Stimulated activated CD8-positive, alpha-beta memory T cell treated with anti-CD3 and anti-CD28 coated beads, Interleukin-7, amount 100 ng/mL, for 24 hours (primary cell): Measurements from ENCODE around the gene DYNC2H1.
"Not testable (repeated sequence)": the region's sequence is repeated elsewhere in the genome, so short reads cannot be mapped to it uniquely, and the experiment has no call there.

Experiments
- DNase-seq: peaks from one replicate; pipeline ENCODE4 v3.0.0-alpha.2; 2020; ENCODE audit warnings: low read depth

DYNC2H1 gene

DNA sequence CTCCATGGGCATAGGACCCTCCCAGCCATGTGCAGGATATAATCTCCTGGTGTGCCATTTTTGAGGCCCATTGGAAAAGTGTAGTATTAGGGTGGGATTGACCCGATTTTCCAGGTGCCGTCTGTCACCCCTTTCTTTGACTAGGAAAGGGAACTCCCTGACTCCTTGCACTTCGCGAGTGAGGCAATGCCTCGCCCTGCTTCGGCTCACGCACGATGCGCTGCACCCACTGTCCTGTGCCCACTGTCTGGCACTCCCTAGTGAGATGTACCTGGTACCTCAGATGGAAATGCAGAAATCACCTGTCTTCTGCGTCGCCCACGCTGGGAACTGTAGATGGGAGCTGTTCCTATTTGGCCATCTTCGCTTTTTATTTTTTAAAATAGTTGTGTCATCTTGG is 32.8 kb downstream of the DYNC2H1 start:
- not testable (repeated sequence) for DNase-seq

DNA sequence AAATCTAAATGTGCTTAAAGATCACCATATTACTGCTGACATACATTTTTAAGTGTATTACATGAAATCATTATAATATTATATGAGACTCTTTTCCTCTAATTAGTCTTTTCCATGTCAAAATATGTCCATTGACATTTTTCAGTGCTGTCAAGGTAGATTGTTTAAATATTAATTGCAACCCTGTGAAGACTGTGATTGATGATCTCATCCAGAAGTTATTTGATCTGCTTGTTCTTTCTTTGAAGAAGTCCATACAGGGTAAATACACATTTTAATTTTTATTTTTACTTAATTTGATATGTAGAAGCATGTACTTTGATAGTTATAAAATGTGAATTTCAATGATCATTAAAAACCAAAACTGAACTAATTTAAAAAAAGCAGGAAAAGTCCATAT is 38.4 kb downstream of the DYNC2H1 start:
- DNase-seq = no peak

- DNase-seq = no peak
Measured at GRCh38 chr11:103157542-103157941, 48.3 kb downstream of the DYNC2H1 start.

DNA sequence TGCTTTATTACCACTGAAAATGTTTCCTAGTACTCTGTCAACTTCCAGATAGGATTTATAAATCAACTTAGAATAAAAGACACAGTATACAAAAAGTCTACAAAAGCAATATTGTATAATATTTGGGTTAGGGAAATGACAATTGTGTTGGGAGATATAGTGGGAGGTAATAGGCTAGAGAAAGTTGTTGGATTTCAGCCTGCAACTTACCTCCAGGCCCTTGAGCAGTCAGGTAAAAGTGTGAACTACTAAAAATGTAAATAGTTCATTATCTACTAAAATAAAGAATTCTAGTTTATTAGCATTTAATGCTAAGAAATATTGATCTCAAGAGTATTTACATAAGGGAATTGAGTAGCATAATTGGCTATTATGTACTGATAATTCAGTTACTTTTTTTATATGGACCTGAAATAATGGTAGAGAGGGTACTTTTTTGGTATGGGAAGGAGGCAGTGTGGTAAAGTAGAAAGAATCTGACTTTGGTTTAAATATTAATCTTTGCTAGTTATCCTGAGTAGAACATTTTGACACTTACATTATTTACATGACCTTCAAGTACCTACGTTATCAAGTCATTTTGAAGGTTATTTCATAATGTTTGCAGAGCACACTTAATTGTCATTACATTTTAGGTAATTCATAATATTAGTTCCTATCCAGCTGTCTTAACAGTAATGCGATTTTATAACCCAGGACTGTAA is 55.0 kb downstream of the DYNC2H1 start:
- no peak for DNase-seq

DNA sequence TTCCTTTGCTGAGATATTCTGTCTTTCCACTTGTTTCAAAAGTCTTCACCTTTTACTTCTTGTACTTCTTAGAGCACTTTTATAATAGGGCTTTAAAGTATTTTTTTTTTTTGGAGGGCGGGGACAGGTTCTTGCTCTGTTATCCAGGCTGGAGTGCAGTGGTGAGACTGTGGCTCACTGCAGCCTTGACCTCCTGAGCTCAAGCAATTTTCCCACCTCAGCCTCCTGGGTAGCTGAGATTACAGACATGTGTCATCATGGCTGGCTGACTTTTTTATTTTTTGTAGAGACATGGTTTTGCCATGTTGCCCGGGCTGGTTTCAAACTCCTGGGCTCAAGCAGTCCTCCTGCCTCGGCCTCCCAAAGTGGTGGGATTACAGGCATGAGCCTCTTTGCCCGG is 57.9 kb downstream of the DYNC2H1 start:
- no peak for DNase-seq

GRCh38 chr11:103170865-103171264 is 61.6 kb downstream of the DYNC2H1 start:
- no peak for DNase-seq

GRCh38 chr11:103175461-103176129 is 66.4 kb downstream of the DYNC2H1 start:
- DNase-seq = no peak

GRCh38 chr11:103183981-103184611 is 74.9 kb downstream of the DYNC2H1 start:
- DNase-seq = no peak

DNA sequence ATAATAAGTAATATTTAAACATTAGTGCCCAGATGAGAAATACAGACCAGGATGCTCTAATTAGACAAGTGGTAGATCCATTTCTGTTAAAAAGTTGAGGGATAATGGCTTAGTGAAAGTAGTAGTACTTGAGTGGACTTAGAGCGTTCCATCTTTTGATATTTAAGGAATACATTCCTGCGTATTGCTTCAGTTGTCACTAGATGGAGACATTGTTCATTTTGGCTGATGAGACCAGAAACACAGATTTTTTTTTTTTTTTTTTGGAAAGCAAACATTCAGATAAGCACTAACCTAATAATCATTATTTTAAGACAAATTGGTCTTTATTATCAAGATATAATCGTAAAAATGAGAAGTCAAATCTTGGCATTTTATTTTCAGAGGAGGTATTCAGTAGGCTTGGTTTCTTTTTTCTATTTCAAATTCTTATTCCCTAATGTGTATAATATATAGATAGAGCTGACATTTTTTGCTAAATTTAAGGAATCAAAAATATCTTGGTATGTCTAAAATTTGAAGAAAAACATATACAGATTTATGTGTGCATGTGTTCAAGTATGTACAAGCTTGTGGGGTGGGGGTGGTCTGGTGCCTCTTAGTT is 92.9 kb downstream of the DYNC2H1 start:
- DNase-seq = no peak

GRCh38 chr11:103210543-103210942 is 101.3 kb downstream of the DYNC2H1 start:
- DNase-seq = no peak

DNA sequence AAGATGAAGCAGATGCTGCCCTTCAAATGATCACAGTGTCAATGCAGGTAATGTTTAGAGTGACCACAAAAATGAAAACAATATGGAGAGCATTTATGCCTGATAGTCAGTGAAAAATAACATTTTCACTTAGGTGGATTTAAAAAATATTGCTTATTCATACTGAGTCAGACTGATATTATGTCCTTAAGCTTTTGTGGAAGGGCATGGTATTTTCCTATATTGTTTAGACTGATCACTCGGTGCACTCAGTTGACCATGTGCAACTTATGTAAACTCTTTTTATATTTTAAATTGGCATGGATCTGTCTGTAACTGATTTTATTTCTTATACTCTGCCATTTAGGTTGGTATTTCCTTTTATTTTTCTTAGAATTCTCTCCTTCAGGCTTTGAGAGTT is 106.6 kb downstream of the DYNC2H1 start:
- no peak for DNase-seq

- no peak for DNase-seq
Measured at GRCh38 chr11:103220133-103220532, 110.9 kb downstream of the DYNC2H1 start.

GRCh38 chr11:103222806-103223205 is 113.6 kb downstream of the DYNC2H1 start:
- no peak for DNase-seq

DNA sequence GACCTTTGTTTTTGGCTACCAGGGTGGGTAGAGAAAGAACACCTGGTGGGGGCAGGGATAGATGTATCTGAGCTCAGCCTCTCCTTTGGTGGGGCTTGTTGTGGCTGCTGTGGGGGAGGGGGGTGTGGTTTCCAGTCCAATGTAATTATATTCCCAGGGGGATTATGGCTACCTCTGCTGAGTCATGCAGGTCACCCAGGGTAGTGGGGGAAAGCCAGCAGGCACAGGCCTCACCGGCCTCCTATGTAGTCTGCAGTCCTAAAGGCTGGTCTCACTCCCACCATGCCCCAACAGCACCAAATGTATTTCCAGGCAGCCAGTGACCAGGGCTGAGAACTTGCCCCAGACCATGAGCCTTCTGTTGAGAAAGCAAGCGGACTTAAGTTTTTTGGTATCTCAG is 119.6 kb downstream of the DYNC2H1 start:
- DNase-seq = no peak

- DNase-seq = no peak
Measured at GRCh38 chr11:103234974-103235373, 125.7 kb downstream of the DYNC2H1 start.

- no peak for DNase-seq
Measured at GRCh38 chr11:103241574-103241973, 132.3 kb downstream of the DYNC2H1 start.

DNA sequence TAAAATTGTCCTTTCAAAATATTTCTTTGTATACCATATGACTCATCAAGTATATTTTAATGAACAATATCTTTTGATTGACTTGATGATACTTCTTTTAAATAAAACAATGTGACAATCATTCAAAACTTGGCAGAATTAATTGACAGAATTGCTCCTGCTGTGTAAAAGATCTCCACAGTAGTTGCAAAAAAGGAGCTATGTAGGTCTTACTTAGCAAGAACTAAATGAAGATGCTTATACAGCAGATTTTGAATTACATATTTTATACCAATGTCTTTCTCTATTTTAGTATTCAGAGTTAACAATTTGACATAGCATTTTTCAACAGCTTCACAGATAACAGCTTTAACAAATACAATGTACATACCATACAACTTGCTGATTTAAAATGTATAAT is 144.9 kb downstream of the DYNC2H1 start:
- DNase-seq = no peak

DNA sequence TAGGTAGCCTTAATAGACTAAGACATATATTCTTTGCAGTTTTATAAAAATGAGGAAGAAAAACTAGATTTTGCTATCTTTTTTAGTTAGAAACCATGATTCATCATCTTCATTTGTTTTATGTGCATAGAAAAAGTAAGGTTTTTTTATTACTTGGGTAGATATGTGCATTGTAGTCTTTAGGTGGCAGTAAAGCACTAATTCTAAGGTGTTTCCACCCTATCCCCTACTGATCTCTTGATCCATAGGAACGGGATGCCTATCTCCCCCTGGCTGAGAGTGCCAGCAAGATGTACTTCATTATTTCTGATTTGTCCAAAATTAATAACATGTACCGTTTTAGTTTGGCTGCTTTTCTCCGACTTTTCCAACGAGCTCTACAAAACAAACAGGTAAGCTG is 148.1 kb downstream of the DYNC2H1 start:
- DNase-seq = no peak

- DNase-seq = no peak
Measured at GRCh38 chr11:103266167-103266831, 157.1 kb downstream of the DYNC2H1 start.

- DNase-seq = no peak
Measured at GRCh38 chr11:103272876-103273275, 163.7 kb downstream of the DYNC2H1 start.

DNA sequence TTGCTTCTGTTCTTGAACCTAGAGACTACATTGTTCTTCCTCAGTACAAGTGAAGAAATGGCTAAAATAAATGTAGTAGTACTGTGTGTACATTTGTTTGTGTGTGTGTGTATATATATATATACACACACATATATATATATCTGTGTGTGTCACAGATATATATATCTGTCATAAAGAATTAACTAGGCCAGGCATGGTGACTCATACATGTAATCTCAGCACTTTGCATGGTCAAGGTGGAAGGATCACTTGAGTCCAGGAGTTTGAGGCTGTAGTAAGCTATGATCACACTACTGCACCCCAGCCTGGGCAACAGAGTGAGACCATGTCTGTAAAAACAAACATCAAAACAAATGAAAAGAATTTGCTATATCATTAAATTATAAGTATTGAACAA is 164.8 kb downstream of the DYNC2H1 start:
- DNase-seq = no peak

DNA sequence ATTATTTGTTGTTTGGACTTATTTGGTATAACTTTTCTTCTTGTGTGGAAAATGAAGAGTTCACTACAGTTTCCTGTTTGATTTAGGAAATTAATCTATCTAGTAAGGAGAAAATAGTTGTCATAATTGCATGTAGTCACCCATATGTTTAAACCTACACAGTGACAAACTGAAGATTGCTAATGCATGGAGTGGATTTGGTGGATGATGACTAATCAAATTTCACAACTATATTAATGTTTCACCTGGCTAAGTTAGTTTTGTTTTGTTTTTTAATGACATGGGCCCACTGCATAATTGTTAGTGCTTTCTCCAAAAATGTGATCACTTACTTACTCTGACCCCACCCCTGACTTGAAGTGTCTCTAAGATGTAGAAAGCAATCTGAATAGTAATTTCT is 170.6 kb downstream of the DYNC2H1 start:
- DNase-seq = no peak
